Fibroblast of lung (primary cell): Measurements from ENCODE around the gene EZH1. TPM values are rescaled to one million over a fixed set of nuclear protein-coding genes. Genes with fewer than 3 reads are reported as not detected.

Experiments
- DNase-seq, 2 donors: peaks; one replicate each; pipeline versions ENCODE4 v3.0.0 to v3.0.0-alpha.2; 2010; ENCODE audit warnings: low read depth in 2 of 2
- H2AFZ ChIP-seq: 2 replicates; pipeline ENCODE4 v1.5.1; 2012; ENCODE audit warnings: low read length, control low read depth, inconsistent platforms
- H3K27ac ChIP-seq: 2 replicates; pipeline ENCODE4 v1.5.1; 2011; ENCODE audit warnings: low read length, control low read depth; ENCODE audit not compliant: insufficient read depth
- H3K27me3 ChIP-seq: 2 replicates; pipeline ENCODE4 v1.5.1; 2011; ENCODE audit warnings: mild to moderate bottlenecking, low read length; ENCODE audit not compliant: control insufficient read depth, insufficient read depth
- H3K36me3 ChIP-seq: 2 replicates; pipeline ENCODE4 v1.5.1; 2011; ENCODE audit warnings: low read length; ENCODE audit not compliant: control insufficient read depth, insufficient read depth
- H3K4me1 ChIP-seq: 2 replicates; pipeline ENCODE4 v1.5.1; 2011; ENCODE audit warnings: low read length; ENCODE audit not compliant: control insufficient read depth, insufficient read depth; ENCODE audit errors: extremely low read depth
- H3K4me2 ChIP-seq: 2 replicates; pipeline ENCODE4 v1.5.1; 2011; ENCODE audit warnings: low read length, control low read depth; ENCODE audit not compliant: insufficient read depth; ENCODE audit errors: extremely low read depth
- H3K4me3 ChIP-seq, 4 experiments: fragments of 200-600 bp in 1 of 4; sonication (generic) in 1 of 4; replicated peaks in 1 of 4; 2 replicates each; pipeline ENCODE4 v1.5.1; 2011 to 2016; ENCODE audit warnings: low read length in 4 of 4, low read depth in 3 of 4, mild to moderate bottlenecking in 3 of 4, control low read depth in 2 of 4, inconsistent platforms in 1 of 4, mixed read lengths in 1 of 4; ENCODE audit not compliant: insufficient read depth in 1 of 4; ENCODE audit errors: control extremely low read depth in 1 of 4
- H3K79me2 ChIP-seq: 2 replicates; pipeline ENCODE4 v1.5.1; 2012; ENCODE audit warnings: mild to moderate bottlenecking, low read length, inconsistent platforms; ENCODE audit not compliant: control insufficient read depth, insufficient read depth
- H3K9ac ChIP-seq: 2 replicates; pipeline ENCODE4 v1.5.1; 2011; ENCODE audit warnings: mild to moderate bottlenecking, low read length, control low read depth; ENCODE audit not compliant: insufficient read depth
- H3K9me3 ChIP-seq: 2 replicates; pipeline ENCODE4 v1.5.1; 2012; ENCODE audit warnings: low read depth, low read length; ENCODE audit not compliant: control insufficient read depth, insufficient read depth
- H4K20me1 ChIP-seq: 2 replicates; pipeline ENCODE4 v1.5.1; 2011; ENCODE audit warnings: low read length; ENCODE audit not compliant: control insufficient read depth, insufficient read depth; ENCODE audit errors: extremely low read depth
- EZH2 ChIP-seq: IDR thresholded peaks from 2 replicates; pipeline ENCODE4 v1.5.1; 2012; ENCODE audit warnings: low read length, control low read depth, mild to moderate bottlenecking; ENCODE audit errors: missing control alignments
- polyA plus RNA-seq, 2 donors: library from polyadenylated mRNA; depleted of rRNA in 1 of 2; stranded (reverse) in 1 of 2; unstranded in 1 of 2; fragments of >200 nt; gene quantifications; 2 replicates each; pipeline ENCODE4 v1.2.1, GENCODE V29; 2011 to 2012; ENCODE audit warnings: missing spikeins in 1 of 2
- total RNA-seq: library from RNA; depleted of rRNA; stranded (reverse); fragments of >200 nt; gene quantifications from 2 replicates; pipeline ENCODE4 v1.2.1, GENCODE V29; 2014
- TF ChIP-seq, protein P1 (sequence below), 2 donors: IDR thresholded peaks in 1 of 2; conservative IDR thresholded peaks in 1 of 2; 1 replicate in 1 of 2; 2 replicates in 1 of 2; pipeline ENCODE4 v1.5.1; 2011 to 2012; ENCODE audit warnings: low read length in 2 of 2, control low read depth in 1 of 2, inconsistent platforms in 1 of 2, low read depth in 1 of 2, mild to moderate bottlenecking in 1 of 2

EZH1 gene
- total and polyA plus RNA-seq, 2 donors (not counting 1 experiment from before 2014, with no cell fraction given), result 28.6 to 31.9 TPM

DNA sequence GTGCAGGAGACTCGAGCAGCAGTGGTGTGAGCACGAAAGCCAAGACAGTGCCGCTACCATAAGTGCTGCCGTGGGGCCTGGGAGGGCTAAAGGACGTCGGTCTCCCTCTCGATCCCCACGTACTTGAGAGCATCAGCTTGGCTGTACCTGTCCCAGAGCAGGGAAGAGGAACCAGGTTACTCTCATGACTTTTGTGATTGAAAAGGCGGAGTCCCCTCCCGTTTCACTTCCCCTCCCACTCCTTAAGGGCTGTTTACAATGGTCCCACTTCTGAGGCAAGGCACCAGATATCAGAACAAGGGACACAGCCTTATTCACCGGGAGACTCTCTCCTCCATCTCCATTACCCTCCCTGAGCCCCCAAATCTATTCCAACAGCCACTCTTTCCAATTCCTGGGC is 42.4 kb downstream of the EZH1 start:
- no peaks in the 10 kb centered on the region for H3K9me3 ChIP-seq
- no peak overlapping the region for H3K4me2 ChIP-seq
- no peak overlapping the region for H3K27ac ChIP-seq
- H3K27me3 ChIP-seq, result no peaks in the 10 kb centered on the region
- no peak overlapping the region for H2AFZ ChIP-seq
- no peaks in the 10 kb centered on the region for H3K79me2 ChIP-seq
- peaks cover 5% of the 10 kb centered on the region for H3K4me1 ChIP-seq
- DNase-seq, result no peak
- TF ChIP-seq, protein P1, sequence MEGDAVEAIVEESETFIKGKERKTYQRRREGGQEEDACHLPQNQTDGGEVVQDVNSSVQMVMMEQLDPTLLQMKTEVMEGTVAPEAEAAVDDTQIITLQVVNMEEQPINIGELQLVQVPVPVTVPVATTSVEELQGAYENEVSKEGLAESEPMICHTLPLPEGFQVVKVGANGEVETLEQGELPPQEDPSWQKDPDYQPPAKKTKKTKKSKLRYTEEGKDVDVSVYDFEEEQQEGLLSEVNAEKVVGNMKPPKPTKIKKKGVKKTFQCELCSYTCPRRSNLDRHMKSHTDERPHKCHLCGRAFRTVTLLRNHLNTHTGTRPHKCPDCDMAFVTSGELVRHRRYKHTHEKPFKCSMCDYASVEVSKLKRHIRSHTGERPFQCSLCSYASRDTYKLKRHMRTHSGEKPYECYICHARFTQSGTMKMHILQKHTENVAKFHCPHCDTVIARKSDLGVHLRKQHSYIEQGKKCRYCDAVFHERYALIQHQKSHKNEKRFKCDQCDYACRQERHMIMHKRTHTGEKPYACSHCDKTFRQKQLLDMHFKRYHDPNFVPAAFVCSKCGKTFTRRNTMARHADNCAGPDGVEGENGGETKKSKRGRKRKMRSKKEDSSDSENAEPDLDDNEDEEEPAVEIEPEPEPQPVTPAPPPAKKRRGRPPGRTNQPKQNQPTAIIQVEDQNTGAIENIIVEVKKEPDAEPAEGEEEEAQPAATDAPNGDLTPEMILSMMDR (conservative IDR thresholded peaks at IDR 0.05 in 1 of 2, IDR thresholded peaks at IDR 0.05 in 1 of 2; ENCODE audit: low read depth in 1 of 2, low read length in 2 of 2), result no peak
- no peak for TF ChIP-seq EZH2
- no peak overlapping the region for H3K4me3 ChIP-seq
- no peak overlapping the region for H3K9ac ChIP-seq
- peaks cover 20% of the 10 kb centered on the region for H3K36me3 ChIP-seq
- no peaks in the 10 kb centered on the region for H4K20me1 ChIP-seq

DNA sequence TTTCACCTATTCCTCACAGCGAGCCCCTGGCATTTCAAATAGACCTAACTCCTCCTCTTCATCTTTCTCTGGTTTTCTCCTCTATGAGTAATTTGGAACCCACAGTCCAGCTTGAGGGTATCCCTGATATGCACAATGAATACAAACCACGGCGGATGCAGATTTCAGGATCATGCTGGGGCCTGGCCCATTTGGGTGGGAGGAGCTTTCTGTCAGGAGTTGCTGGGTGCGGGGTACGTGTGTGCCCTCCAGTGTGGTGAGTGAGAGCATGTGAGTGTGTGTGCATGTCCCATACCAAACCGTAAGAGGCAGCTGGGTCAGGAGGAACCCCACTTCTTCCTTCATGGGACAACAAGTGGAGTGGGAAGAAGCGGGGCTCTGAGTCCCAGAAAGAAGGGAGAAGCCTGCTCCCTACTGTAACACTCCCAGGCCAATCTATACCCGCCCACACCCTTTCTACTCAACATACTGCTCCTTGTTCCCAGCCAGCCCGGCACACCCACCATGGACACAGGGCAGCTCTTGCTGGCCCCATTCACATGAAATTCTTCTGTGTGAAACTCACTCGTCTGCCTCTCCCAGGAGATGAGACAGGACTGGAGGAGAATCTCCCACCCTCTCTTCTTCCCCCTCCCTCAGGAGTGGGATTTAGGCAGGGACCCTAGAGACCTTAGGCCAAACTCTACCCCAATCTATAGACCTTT is 44.1 kb downstream of the EZH1 start:
- no peak overlapping the region for H3K9ac ChIP-seq
- DNase-seq, result no peak
- H4K20me1 ChIP-seq, result no peaks in the 10 kb centered on the region
- H3K4me1 ChIP-seq, result peaks cover 5% of the 10 kb centered on the region
- H3K79me2 ChIP-seq, result no peaks in the 10 kb centered on the region
- H3K36me3 ChIP-seq, result peaks cover 16% of the 10 kb centered on the region
- TF ChIP-seq EZH2, result no peak
- H2AFZ ChIP-seq, result no peak overlapping the region
- H3K4me3 ChIP-seq, result no peak overlapping the region
- H3K4me2 ChIP-seq, result no peak overlapping the region
- no peaks in the 10 kb centered on the region for H3K9me3 ChIP-seq
- H3K27ac ChIP-seq, result no peak overlapping the region
- no peaks in the 10 kb centered on the region for H3K27me3 ChIP-seq

DNA sequence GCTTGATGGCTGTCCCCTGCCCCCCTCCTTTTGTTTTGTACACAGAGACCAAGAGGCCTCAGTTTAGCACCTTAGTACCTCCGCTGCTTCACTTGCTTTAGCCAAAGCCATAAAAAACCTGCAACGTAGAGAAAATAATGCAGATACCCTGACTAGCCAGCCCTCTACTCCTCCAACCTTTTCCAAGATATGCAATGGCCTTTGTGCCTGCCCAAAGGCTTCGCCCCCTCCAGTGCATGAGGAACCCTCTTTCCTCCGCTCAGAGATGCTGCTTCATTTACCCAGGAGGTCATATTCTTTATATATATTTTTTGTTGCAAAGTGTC is 45.5 kb downstream of the EZH1 start:
- H3K27me3 ChIP-seq, result no peaks in the 10 kb centered on the region
- H3K9me3 ChIP-seq, result no peaks in the 10 kb centered on the region
- H3K36me3 ChIP-seq, result peaks cover 15% of the 10 kb centered on the region
- H3K27ac ChIP-seq, result no peak overlapping the region
- TF ChIP-seq, protein P1 (conservative IDR thresholded peaks at IDR 0.05 in 1 of 2, IDR thresholded peaks at IDR 0.05 in 1 of 2; ENCODE audit: low read depth in 1 of 2, low read length in 2 of 2), result no peak
- TF ChIP-seq EZH2, result no peak
- no peak overlapping the region for H3K9ac ChIP-seq
- no peaks in the 10 kb centered on the region for H3K79me2 ChIP-seq
- H4K20me1 ChIP-seq, result no peaks in the 10 kb centered on the region
- peaks cover 5% of the 10 kb centered on the region for H3K4me1 ChIP-seq
- DNase-seq, result no peak
- H2AFZ ChIP-seq, result no peak overlapping the region
- H3K4me2 ChIP-seq, result no peak overlapping the region
- no peak overlapping the region for H3K4me3 ChIP-seq
